Activated CD8-positive, alpha-beta T cell treated with anti-CD3 and anti-CD28 coated beads for 36 hours (primary cell): Measurements from ENCODE around the gene MTM1. TPM values are rescaled to one million over a fixed set of nuclear protein-coding genes. Genes with fewer than 3 reads are reported as not detected.

ENCODE experiments used
- ATAC-seq: fragments of 200-7000 bp; cut with Tn5 transposase; one replicate; pipeline ENCODE4 v1.10.0; 2021; ENCODE audit warnings: mild to moderate bottlenecking, moderate library complexity
- CTCF ChIA-PET: fragments of 350-600 bp; sonication (Branson Sonifier 250); formaldehyde crosslinking; loops from one replicate; lab custom pipeline; 2021; ENCODE audit warnings: antibody characterized with exemption; lab: Charles Lee
- POLR2A ChIA-PET: fragments of 350-600 bp; sonication (Branson Sonifier 250); formaldehyde crosslinking; loops from one replicate; lab custom pipeline; 2021; ENCODE audit warnings: antibody characterized with exemption; lab: Charles Lee
- DNase-seq: peaks from one replicate; pipeline ENCODE4 v3.0.0-alpha.2; 2020
- H3K27ac Mint-ChIP-seq: one replicate; pipeline ENCODE4 v1.8.0; 2021; ENCODE audit warnings: mild to moderate bottlenecking, mixed read lengths
- H3K27me3 Mint-ChIP-seq: one replicate; pipeline ENCODE4 v1.8.0; 2021; ENCODE audit warnings: mixed read lengths
- H3K36me3 Mint-ChIP-seq: one replicate; pipeline ENCODE4 v1.8.0; 2021; ENCODE audit warnings: low read depth, mixed read lengths
- H3K4me1 Mint-ChIP-seq: one replicate; pipeline ENCODE4 v1.8.0; 2021; ENCODE audit warnings: low read depth, mixed read lengths
- H3K4me3 Mint-ChIP-seq: one replicate; pipeline ENCODE4 v1.8.0; 2021; ENCODE audit warnings: mild to moderate bottlenecking, moderate library complexity, mixed read lengths
- H3K9me3 Mint-ChIP-seq: one replicate; pipeline ENCODE4 v1.8.0; 2021; ENCODE audit warnings: mixed read lengths
- intact Hi-C: fragments of 100-400 bp; cut with micrococcal nuclease; formaldehyde crosslinking; loops from one replicate; pipeline ENCODE4 v1.10.0; 2022
- total RNA-seq, 2 experiments: library from RNA; stranded (reverse); gene quantifications; one replicate each; pipeline ENCODE4 v1.2.3, GENCODE V29; 2021
- TF ChIP-seq, protein P1 (sequence below): fragments of 200-600 bp; IDR thresholded peaks from one replicate; pipeline ENCODE4 v1.8.0; 2022; ENCODE audit warnings: antibody characterized with exemption, mild to moderate bottlenecking

Gene MTM1
- total RNA-seq, 2 experiments from 2014 or later: 9.6 to 11.6 TPM

DNA sequence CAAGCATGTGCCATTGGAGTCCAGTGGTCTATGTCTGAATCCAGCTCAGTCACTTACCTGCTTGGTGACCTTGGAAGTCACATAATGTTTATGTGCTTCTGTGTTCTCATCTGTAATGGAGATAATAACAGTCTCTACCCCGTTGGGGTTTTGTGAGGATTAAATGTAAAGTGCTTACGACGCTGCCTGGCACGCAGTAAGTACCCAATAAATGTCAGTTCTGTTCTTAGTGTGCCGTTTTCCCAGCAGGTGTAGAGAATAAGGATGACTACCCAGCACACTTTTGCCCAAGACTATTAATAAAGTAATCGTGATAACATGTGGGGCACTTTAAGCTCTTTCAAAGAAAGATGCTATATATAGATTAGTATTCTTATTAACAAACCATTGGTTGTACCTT lies 56.7 kb downstream of the MTM1 start:
- TF ChIP-seq, protein P1, sequence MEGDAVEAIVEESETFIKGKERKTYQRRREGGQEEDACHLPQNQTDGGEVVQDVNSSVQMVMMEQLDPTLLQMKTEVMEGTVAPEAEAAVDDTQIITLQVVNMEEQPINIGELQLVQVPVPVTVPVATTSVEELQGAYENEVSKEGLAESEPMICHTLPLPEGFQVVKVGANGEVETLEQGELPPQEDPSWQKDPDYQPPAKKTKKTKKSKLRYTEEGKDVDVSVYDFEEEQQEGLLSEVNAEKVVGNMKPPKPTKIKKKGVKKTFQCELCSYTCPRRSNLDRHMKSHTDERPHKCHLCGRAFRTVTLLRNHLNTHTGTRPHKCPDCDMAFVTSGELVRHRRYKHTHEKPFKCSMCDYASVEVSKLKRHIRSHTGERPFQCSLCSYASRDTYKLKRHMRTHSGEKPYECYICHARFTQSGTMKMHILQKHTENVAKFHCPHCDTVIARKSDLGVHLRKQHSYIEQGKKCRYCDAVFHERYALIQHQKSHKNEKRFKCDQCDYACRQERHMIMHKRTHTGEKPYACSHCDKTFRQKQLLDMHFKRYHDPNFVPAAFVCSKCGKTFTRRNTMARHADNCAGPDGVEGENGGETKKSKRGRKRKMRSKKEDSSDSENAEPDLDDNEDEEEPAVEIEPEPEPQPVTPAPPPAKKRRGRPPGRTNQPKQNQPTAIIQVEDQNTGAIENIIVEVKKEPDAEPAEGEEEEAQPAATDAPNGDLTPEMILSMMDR: no peak
- no peaks in the 10 kb centered on the region for H3K27me3 Mint-ChIP-seq
- H3K9me3 Mint-ChIP-seq: no peaks in the 10 kb centered on the region
- ChIA-PET CTCF (no interaction called here), POLR2A (no interaction called here)
- ATAC-seq (no peak), DNase-seq (no peak)
- intact Hi-C loops: no loop called here
- no peak overlapping the region for H3K4me3 Mint-ChIP-seq
- H3K27ac Mint-ChIP-seq: no peak overlapping the region
- peaks cover 27% of the 10 kb centered on the region for H3K36me3 Mint-ChIP-seq
- H3K4me1 Mint-ChIP-seq: peaks cover 28% of the 10 kb centered on the region

DNA sequence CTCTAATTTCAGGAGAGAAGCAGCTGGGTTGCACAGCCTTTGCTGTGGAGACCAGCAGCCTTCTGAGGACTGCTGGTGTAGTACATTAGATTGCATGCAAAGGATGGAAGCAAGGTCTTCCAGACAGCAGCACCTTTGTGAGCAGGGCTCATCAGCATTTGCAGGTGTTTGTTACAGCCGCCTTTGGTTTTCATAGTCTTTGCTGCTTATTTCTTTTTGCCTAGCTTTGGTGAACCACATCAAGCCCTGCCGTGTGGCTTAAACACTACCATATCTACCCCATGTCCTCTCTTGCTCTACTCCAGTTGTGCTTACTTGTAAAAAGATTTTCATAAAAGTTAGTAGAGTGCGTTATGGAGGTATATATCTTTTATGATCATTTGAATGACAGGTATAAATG lies 57.5 kb downstream of the MTM1 start:
- TF ChIP-seq, protein P1: no peak
- DNase-seq: no peak

DNA sequence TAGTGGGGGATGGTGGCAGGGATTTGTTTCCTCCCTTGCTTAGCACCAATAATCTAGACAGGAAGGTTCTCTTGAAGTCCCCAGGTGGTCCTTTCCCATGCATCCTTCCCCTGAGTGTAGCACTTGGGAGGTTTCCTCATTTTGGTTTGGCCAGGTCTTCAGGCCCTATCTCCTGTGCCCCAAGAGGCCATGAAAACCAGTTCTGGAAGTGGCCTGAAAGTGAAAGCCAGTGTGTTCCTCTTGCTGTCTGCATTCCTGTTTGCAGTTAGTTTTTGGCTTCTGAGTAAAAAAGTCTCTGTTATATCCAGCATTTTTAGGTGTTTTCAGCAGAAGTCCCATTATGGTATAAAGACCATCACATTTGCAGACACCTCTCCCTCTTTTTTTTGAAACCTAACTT lies 59.5 kb downstream of the MTM1 start:
- no peak overlapping the region for H3K27ac Mint-ChIP-seq
- H3K27me3 Mint-ChIP-seq: no peaks in the 10 kb centered on the region
- H3K4me1 Mint-ChIP-seq: peaks cover 14% of the 10 kb centered on the region
- TF ChIP-seq, protein P1: no peak
- H3K4me3 Mint-ChIP-seq: no peak overlapping the region
- POLR2A ChIA-PET: no interaction called here
- CTCF ChIA-PET: no interaction called here
- no peaks in the 10 kb centered on the region for H3K9me3 Mint-ChIP-seq
- peaks cover 16% of the 10 kb centered on the region for H3K36me3 Mint-ChIP-seq
- DNase-seq (no peak), ATAC-seq (no peak)
- intact Hi-C loops: no loop called here

More for the DNA sequence above, 57.5 kb downstream of the MTM1 start:
- H3K36me3 Mint-ChIP-seq: peaks cover 27% of the 10 kb centered on the region
- no peak overlapping the region for H3K4me3 Mint-ChIP-seq
- H3K9me3 Mint-ChIP-seq: no peaks in the 10 kb centered on the region
- ChIA-PET CTCF (no interaction called here), POLR2A (no interaction called here)
- peaks cover 28% of the 10 kb centered on the region for H3K4me1 Mint-ChIP-seq
- no peaks in the 10 kb centered on the region for H3K27me3 Mint-ChIP-seq
- no peak overlapping the region for H3K27ac Mint-ChIP-seq
- ATAC-seq: no peak
- intact Hi-C loops: no loop called here

DNA sequence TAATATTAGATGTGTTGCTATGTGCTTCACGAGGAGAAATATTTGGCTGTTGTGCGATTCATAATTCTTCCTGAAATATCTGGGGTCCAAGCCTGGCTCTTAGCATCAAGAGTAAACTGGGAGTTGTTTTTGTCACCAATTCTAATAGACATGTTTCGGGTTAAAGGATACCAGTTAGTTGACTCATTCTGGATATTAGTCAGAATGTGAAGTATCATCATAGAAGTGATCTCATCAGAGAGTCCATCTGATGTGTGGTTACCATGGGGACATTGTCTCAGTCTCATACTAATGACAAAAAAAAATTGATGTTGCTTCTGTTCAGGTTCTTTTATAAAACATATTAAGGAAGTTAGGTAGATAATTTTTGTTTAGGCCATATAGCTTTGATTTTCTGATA lies 67.5 kb downstream of the MTM1 start:
- intact Hi-C loops: no loop called here
- H3K4me3 Mint-ChIP-seq: no peak overlapping the region
- peak overlapping the region; percentile 62 for H3K27ac Mint-ChIP-seq
- CTCF ChIA-PET: no interaction called here
- POLR2A ChIA-PET: no interaction called here
- TF ChIP-seq, protein P1: no peak
- DNase-seq (peak; percentile 4), ATAC-seq (peak; percentile 89)
- no peaks in the 10 kb centered on the region for H3K9me3 Mint-ChIP-seq
- peaks cover 2% of the 10 kb centered on the region for H3K36me3 Mint-ChIP-seq
- H3K27me3 Mint-ChIP-seq: no peaks in the 10 kb centered on the region
- peaks cover 11% of the 10 kb centered on the region for H3K4me1 Mint-ChIP-seq

DNA sequence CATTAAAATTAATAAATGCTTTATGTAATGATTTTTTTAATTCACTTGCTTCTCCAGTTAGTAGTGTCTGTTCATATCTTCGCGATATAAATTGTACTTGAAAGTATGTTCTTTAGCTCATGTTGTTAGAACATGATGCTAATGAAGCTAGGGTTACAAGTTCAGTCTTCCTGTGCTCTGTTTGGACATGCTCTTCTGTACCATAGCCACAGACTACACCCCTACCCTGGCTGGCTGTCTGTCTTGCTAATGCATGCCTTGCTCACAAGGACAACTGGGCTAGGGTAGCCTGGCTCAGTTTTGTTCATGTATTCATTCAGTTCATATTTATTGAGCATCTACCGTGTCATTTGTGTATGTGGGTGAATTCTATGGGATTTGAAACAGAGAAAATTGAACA lies 74.0 kb downstream of the MTM1 start:
- ChIA-PET CTCF (no interaction called here), POLR2A (no interaction called here)
- Mint-ChIP-seq H3K4me3 (no peak overlapping the region), H3K27me3 (no peaks in the 10 kb centered on the region), H3K4me1 (peaks cover 1% of the 10 kb centered on the region), H3K27ac (no peak overlapping the region), H3K36me3 (peaks cover under 1% of the 10 kb centered on the region), H3K9me3 (no peaks in the 10 kb centered on the region)
- ATAC-seq: no peak
- intact Hi-C loops: no loop called here
- no peak for DNase-seq
- TF ChIP-seq, protein P1: no peak
